ENCODE data around the gene LAMTOR2. TPM values are rescaled to one million over a fixed set of nuclear protein-coding genes. Genes with fewer than 3 reads are reported as not detected.

Gene LAMTOR2
- total and polyA plus RNA-seq, 2 of the 4 experiments (the other 2 are of a cell fraction): 50.0 to 89.0 TPM

GRCh38 chr1:156021954-156022353 lies 32.6 kb upstream of the LAMTOR2 start:
- Histone ChIP-seq H4K5ac (ENCODE audit: low read depth, low read length) (no peak overlapping the region), H4K20me1 (ENCODE audit: insufficient read depth, low read length) (no peaks in the 10 kb centered on the region), H2BK15ac (ENCODE audit: low read depth, low read length) (no peak overlapping the region), H4K8ac (ENCODE audit: low read depth in 2 of 2, low read length in 2 of 2) (no peak overlapping the region), H3K27me3 (ENCODE audit: control insufficient read depth, insufficient read depth, low read length) (no peaks in the 10 kb centered on the region), H2AK9ac (replicated peaks; ENCODE audit: low read depth, low read length, poor library complexity) (no peak overlapping the region), H3K4me3 (ENCODE audit: insufficient read depth, low read depth, low read length) (no peak overlapping the region), H4K91ac (ENCODE audit: insufficient read depth, low read depth, low read length) (no peak overlapping the region), H3K4me1 (ENCODE audit: control insufficient read depth, insufficient read depth, low read length) (0 out of 2 replicates have a peak, but pooled peaks cover 1% of the 10 kb centered on the region), H3K36me3 (ENCODE audit: control insufficient read depth, insufficient read depth, low read length) (peaks cover 12% of the 10 kb centered on the region), H2BK120ac (ENCODE audit: low read depth, low read length) (no peak overlapping the region), H3K79me1 (ENCODE audit: low read depth in 1 of 2, low read length in 2 of 2) (peaks cover 10 to 25% of the 10 kb centered on the region in 2 experiments), H2AFZ (replicated peaks; ENCODE audit: low read length, poor library complexity) (no peak overlapping the region), H3K9ac (ENCODE audit: low read depth, low read length) (no peak overlapping the region), H2AK5ac (ENCODE audit: low read depth, low read length) (no peak overlapping the region), H3K18ac (ENCODE audit: low read depth, low read length) (no peak overlapping the region), H3K23ac (ENCODE audit: low read depth, low read length) (no peak overlapping the region), H3K4me2 (ENCODE audit: low read depth, low read length) (no peak overlapping the region), H3K9me3 (ENCODE audit: control insufficient read depth, insufficient read depth, low read length) (no peaks in the 10 kb centered on the region), H3K9me1 (ENCODE audit: insufficient read depth, low read length) (peaks cover 3% of the 10 kb centered on the region; the same call in 1 of the 2 replicates), H3K14ac (replicated peaks; ENCODE audit: low read depth, low read length) (no peak overlapping the region), H3K27ac (ENCODE audit: insufficient read depth, low read length) (no peak overlapping the region), H3K4ac (ENCODE audit: low read depth, low read length) (no peak overlapping the region), H2BK5ac (ENCODE audit: low read depth, low read length, poor library complexity, severe bottlenecking) (no peak overlapping the region), H2BK20ac (ENCODE audit: low read depth, low read length) (no peak overlapping the region), H3K56ac (ENCODE audit: extremely low read depth, insufficient read depth, low read length) (no peak overlapping the region)
- dilution Hi-C loops (cut with HindIII; ENCODE audit: low sequenced_read_pairs, unreplicated experiment): no loop called here
- ATAC-seq (ENCODE audit: low read depth) (no peak), DNase-seq (no peak)
- ChIA-PET POLR2A (ENCODE audit: unreplicated experiment) (no interaction called here), CTCF (no interaction called here)
- BruUV-seq (replicated peaks): no TSS peak
- no CpG with 5 or more reads among the region's 2 CpGs for WGBS, 2 experiments (ENCODE audit: extremely low coverage in 2 of 2, insufficient read length in 1 of 2)
- intact Hi-C loops (cut with micrococcal nuclease): no loop called here
- TF ChIP-seq CEBPB (IDR thresholded peaks at IDR 0.05; ENCODE audit: low read depth, low read length) (no peak), ELK1 (IDR thresholded peaks at IDR 0.05; ENCODE audit: borderline replicate concordance, low read depth, low read length) (no peak), MAZ (IDR thresholded peaks at IDR 0.05; ENCODE audit: borderline replicate concordance, low read depth, low read length) (no peak), BHLHE40 (IDR thresholded peaks at IDR 0.05; ENCODE audit: low read depth, low read length) (no peak), MXI1 (IDR thresholded peaks at IDR 0.05; ENCODE audit: borderline replicate concordance, low read depth, low read length) (no peak), RAD21 (IDR thresholded peaks at IDR 0.05; ENCODE audit: low read length) (no peak), SMC3 (IDR thresholded peaks at IDR 0.05; ENCODE audit: low read depth, low read length) (no peak), MAFK (IDR thresholded peaks at IDR 0.05; ENCODE audit: low read depth, low read length) (no peak), POLR2A (IDR thresholded peaks at IDR 0.05; ENCODE audit: low read depth, low read length) (no peak), CHD1 (IDR thresholded peaks at IDR 0.05; ENCODE audit: low read depth, low read length) (no peak), FOS (IDR thresholded peaks at IDR 0.05; ENCODE audit: low read depth, low read length) (no peak), CTCF (conservative IDR thresholded peaks at IDR 0.05; ENCODE audit: low read depth, low read length) (no peak), RFX5 (IDR thresholded peaks at IDR 0.05; ENCODE audit: low read depth, low read length) (no peak)
- in situ Hi-C loops (cut with MboI; ENCODE audit: low sequenced_read_pairs): no loop called here
